H1 (cell line): Measurements from ENCODE around the gene NLRP6. TPM values are rescaled to one million over a fixed set of nuclear protein-coding genes. Genes with fewer than 3 reads are reported as not detected.

Experiments
- CTCF ChIA-PET: fragments of 300-600 bp; sonication (Branson Sonifier 250); formaldehyde crosslinking; loops from one replicate; lab custom pipeline; 2021; ENCODE audit not compliant: partially characterized antibody; lab: Charles Lee
- POLR2A ChIA-PET: fragments of 300-600 bp; sonication (Branson Sonifier 250); formaldehyde crosslinking; loops from one replicate; lab custom pipeline; 2021; ENCODE audit warnings: inconsistent platforms; ENCODE audit not compliant: partially characterized antibody; lab: Charles Lee
- DNase-seq, 2 experiments: peaks; one replicate each; pipeline versions ENCODE4 v3.0.0 to v3.0.0-alpha.2; 2010 to 2022; ENCODE audit warnings: low spot score in 2 of 2, low read depth in 1 of 2, mixed read lengths in 1 of 2
- FAIRE-seq: peaks from 2 replicates; lab custom pipeline; 2011; peaks lifted over from hg19 to GRCh38; lab: Jason Lieb, UNC
- H2AFZ ChIP-seq: 2 replicates; pipeline ENCODE4 v1.8.1; 2012; ENCODE audit warnings: low read length, inconsistent platforms
- H2AK5ac ChIP-seq: 2 replicates; pipeline ENCODE4 v1.6.1; 2013; ENCODE audit warnings: low read depth, low read length
- H2BK120ac ChIP-seq: replicated peaks from 2 replicates; pipeline ENCODE3; 2013; ENCODE audit warnings: low read depth, low read length, inconsistent platforms
- H2BK12ac ChIP-seq: 2 replicates; pipeline ENCODE4 v1.6.1; 2013; ENCODE audit warnings: low read depth, low read length
- H2BK15ac ChIP-seq: 2 replicates; pipeline ENCODE4 v1.6.1; 2013; ENCODE audit warnings: low read length
- H2BK20ac ChIP-seq: 2 replicates; pipeline ENCODE4 v1.6.1; 2013; ENCODE audit warnings: low read length
- H2BK5ac ChIP-seq: 2 replicates; pipeline ENCODE4 v1.6.1; 2013; ENCODE audit warnings: low read depth, low read length
- H3K14ac ChIP-seq: 2 replicates; pipeline ENCODE4 v1.6.1; 2013; ENCODE audit warnings: inconsistent platforms; ENCODE audit not compliant: insufficient read length
- H3K18ac ChIP-seq: 2 replicates; pipeline ENCODE4 v1.6.1; 2013; ENCODE audit warnings: low read length; ENCODE audit errors: extremely low read depth
- H3K23ac ChIP-seq: 2 replicates; pipeline ENCODE4 v1.6.1; 2013; ENCODE audit warnings: inconsistent platforms; ENCODE audit not compliant: insufficient read length
- H3K23me2 ChIP-seq: 2 replicates; pipeline ENCODE4 v1.6.1; 2013; ENCODE audit warnings: low read depth, low read length
- H3K27ac ChIP-seq: 2 replicates; pipeline ENCODE4 v1.6.1; 2011; ENCODE audit warnings: low read depth, low read length, inconsistent platforms
- H3K27me3 ChIP-seq, 4 experiments: replicated peaks in 1 of 4; 1 replicate in 1 of 4; 2 replicates in 3 of 4; pipeline versions ENCODE4 v1.6.1 to v1.8.1; 2011 to 2013; ENCODE audit warnings: low read length in 3 of 4, mild to moderate bottlenecking in 3 of 4, inconsistent platforms in 2 of 4, mixed read lengths in 2 of 4, moderate library complexity in 1 of 4; ENCODE audit not compliant: control insufficient read depth in 3 of 4, insufficient read depth in 3 of 4; ENCODE audit errors: extremely low read depth in 1 of 4
- H3K36me3 ChIP-seq, 4 experiments: 2 replicates each; pipeline versions ENCODE4 v1.6.1 to v1.8.1; 2011 to 2013; ENCODE audit warnings: mild to moderate bottlenecking in 4 of 4, low read length in 3 of 4, moderate library complexity in 2 of 4, control low read depth in 1 of 4, inconsistent platforms in 1 of 4; ENCODE audit not compliant: insufficient read depth in 4 of 4, control insufficient read depth in 2 of 4
- H3K4ac ChIP-seq: replicated peaks from 2 replicates; pipeline ENCODE3; 2013; ENCODE audit warnings: low read length, low read depth, mixed read lengths, inconsistent platforms; ENCODE audit not compliant: insufficient read length
- H3K4me1 ChIP-seq, 4 experiments: replicated peaks in 1 of 4; 1 replicate in 1 of 4; 2 replicates in 3 of 4; pipeline versions ENCODE4 v1.6.1 to v1.8.1; 2011 to 2013; ENCODE audit warnings: low read length in 3 of 4, inconsistent platforms in 2 of 4, mixed read lengths in 1 of 4; ENCODE audit not compliant: insufficient read depth in 4 of 4, control insufficient read depth in 3 of 4
- H3K4me2 ChIP-seq, 2 experiments: 2 replicates each; pipeline versions ENCODE4 v1.6.1 to v1.8.1; 2011 to 2013; ENCODE audit warnings: low read depth in 2 of 2, low read length in 2 of 2, control low read depth in 1 of 2, inconsistent platforms in 1 of 2, mild to moderate bottlenecking in 1 of 2; ENCODE audit not compliant: insufficient read depth in 1 of 2
- H3K4me3 ChIP-seq, 4 experiments: fragments of 200-600, 300-600 bp in 1 of 4; sonication (generic), shearing (Covaris generic), sonication (Bioruptor Twin) in 1 of 4; 2 replicates each; pipeline versions ENCODE4 v1.5.1 to v1.8.1; 2011 to 2016; ENCODE audit warnings: low read length in 4 of 4, low read depth in 3 of 4, control low read depth in 2 of 4, inconsistent platforms in 2 of 4, mild to moderate bottlenecking in 2 of 4, mixed read lengths in 1 of 4, moderate library complexity in 1 of 4; ENCODE audit not compliant: insufficient read depth in 2 of 4; ENCODE audit errors: extremely low read depth in 1 of 4
- H3K56ac ChIP-seq: replicated peaks from 2 replicates; pipeline ENCODE3; 2013; ENCODE audit warnings: low read depth, mild to moderate bottlenecking, mixed read lengths, low read length, inconsistent platforms; ENCODE audit not compliant: insufficient read length
- H3K79me1 ChIP-seq: 2 replicates; pipeline ENCODE4 v1.6.1; 2013; ENCODE audit warnings: low read depth, low read length, control low read depth
- H3K79me2 ChIP-seq, 2 experiments: 2 replicates each; pipeline versions ENCODE4 v1.6.1 to v1.8.1; 2012 to 2013; ENCODE audit warnings: low read length in 2 of 2, mild to moderate bottlenecking in 2 of 2, inconsistent platforms in 1 of 2; ENCODE audit not compliant: insufficient read depth in 2 of 2, control insufficient read depth in 1 of 2
- H3K9ac ChIP-seq, 4 experiments: replicated peaks in 1 of 4; 1 replicate in 1 of 4; 2 replicates in 3 of 4; pipeline versions ENCODE4 v1.6.1 to v1.8.1; 2011 to 2013; ENCODE audit warnings: low read depth in 3 of 4, low read length in 3 of 4, control low read depth in 2 of 4, mild to moderate bottlenecking in 2 of 4, moderate library complexity in 2 of 4, inconsistent platforms in 1 of 4; ENCODE audit errors: extremely low read depth in 1 of 4
- H3K9me3 ChIP-seq, 2 experiments: 2 replicates each; pipeline versions ENCODE4 v1.6.1 to v1.8.1; 2012 to 2013; ENCODE audit warnings: mild to moderate bottlenecking in 2 of 2, moderate library complexity in 2 of 2, control low read depth in 1 of 2, inconsistent platforms in 1 of 2, low read depth in 1 of 2, low read length in 1 of 2, mixed read lengths in 1 of 2; ENCODE audit not compliant: insufficient read depth in 2 of 2
- H4K20me1 ChIP-seq, 2 experiments: replicated peaks in 1 of 2; 2 replicates each; pipeline versions ENCODE3 to v1.8.1; 2011 to 2013; ENCODE audit warnings: inconsistent platforms in 2 of 2, low read length in 2 of 2, mild to moderate bottlenecking in 1 of 2; ENCODE audit not compliant: insufficient read depth in 2 of 2, control insufficient read depth in 1 of 2
- H4K5ac ChIP-seq: 2 replicates; pipeline ENCODE4 v1.6.1; 2013; ENCODE audit warnings: low read length, low read depth, mixed read lengths, inconsistent platforms; ENCODE audit not compliant: insufficient read length
- H4K8ac ChIP-seq: 2 replicates; pipeline ENCODE4 v1.8.0; 2013; ENCODE audit warnings: mild to moderate bottlenecking, moderate library complexity, low read length, inconsistent platforms; ENCODE audit not compliant: insufficient read depth; ENCODE audit errors: extremely low read depth
- H4K91ac ChIP-seq: replicated peaks from 2 replicates; pipeline ENCODE3; 2013; ENCODE audit warnings: low read length, mixed read lengths, inconsistent platforms; ENCODE audit not compliant: insufficient read length
- CBX5 ChIP-seq: fragments of 300-800, 300-1000 bp; sonication (generic); IDR thresholded peaks from 2 replicates; pipeline ENCODE4 v1.7.1; 2016; ENCODE audit warnings: antibody characterized with exemption, low read length, low read depth
- CEBPB ChIP-seq: IDR thresholded peaks from 2 replicates; pipeline ENCODE4 v1.6.1; 2012; ENCODE audit warnings: low read depth, low read length
- KDM5A ChIP-seq: fragments of 200-600 bp; IDR thresholded peaks from 2 replicates; pipeline ENCODE4 v1.7.1; 2012; ENCODE audit warnings: mild to moderate bottlenecking, low read length, inconsistent platforms, mixed read lengths
- WGBS, 2 experiments: shearing (Covaris generic) in 1 of 2; methylation state at CpG; one replicate each; pipeline versions ENCODE4 v1.1.6 to v1.1.7; 2013 to 2015; ENCODE audit warnings: low lambda C conversion rate in 2 of 2, mixed read lengths in 2 of 2, inconsistent platforms in 1 of 2, low coverage in 1 of 2, missing lambda C conversion rate in 1 of 2; ENCODE audit not compliant: insufficient replicate concordance in 2 of 2, insufficient coverage in 1 of 2, insufficient read length in 1 of 2; ENCODE audit errors: extremely low coverage in 1 of 2, missing lambda C conversion rate in 1 of 2; 5-methylcytosine and 5-hydroxymethylcytosine counted together
- polyA plus RNA-seq, 7 experiments: library from polyadenylated mRNA; depleted of rRNA in 3 of 7; stranded (reverse) in 5 of 7; unstranded in 2 of 7; fragments of >200 nt in 5 of 7; fragments of 200-250 nt in 2 of 7; gene quantifications; 1 replicate in 5 of 7; 2 replicates in 1 of 7; 4 replicates in 1 of 7; pipeline versions ENCODE4 v1.2.1 to v1.2.3, GENCODE V29; 2011 to 2013; ENCODE audit warnings: missing spikeins in 2 of 7, mixed read lengths in 2 of 7
- total RNA-seq: library from RNA; stranded (reverse); fragmentation: NEBNext Ultra II Directional; extraction: Animal tissue kit (Norgen Biotek cat#: 25700); gene quantifications from 2 replicates; pipeline ENCODE4 v1.2.1, GENCODE V29; 2021

NLRP6 gene
- total and polyA plus RNA-seq, 2 of the 8 experiments (the other 6 are each of a cell fraction or from before 2014, with no cell fraction given): not detected

GRCh38 chr11:272931-273198 lies 5.3 kb upstream of the NLRP6 start:
- no peak overlapping the region for H2BK5ac ChIP-seq
- no peak overlapping the region for H2BK12ac ChIP-seq
- no peaks in the 10 kb centered on the region for H3K9me3 ChIP-seq
- no peak overlapping the region for H3K23ac ChIP-seq
- 80% methylated on average over 6 of the region's 6 CpGs; no CpG with 5 or more reads in 1 of the 2 experiments for WGBS, 2 experiments
- no peak overlapping the region for H4K8ac ChIP-seq
- DNase-seq (no peak), FAIRE-seq (no peak)
- H3K27ac ChIP-seq: no peak overlapping the region
- no peaks in the 10 kb centered on the region for H3K79me2 ChIP-seq
- no peak overlapping the region for H3K4me3 ChIP-seq
- H3K14ac ChIP-seq: no peak overlapping the region
- H3K79me1 ChIP-seq: no peaks in the 10 kb centered on the region
- POLR2A ChIA-PET: interaction anchor here (1.2 to 2.5 kb wide), 2 partner anchors 14 to 96 kb away, joined by 3 to 8 read pairs; no protein-coding TSS in a partner anchor
- no peak overlapping the region for H2BK20ac ChIP-seq
- no peak overlapping the region for H3K4ac ChIP-seq
- H3K27me3 ChIP-seq: no peaks in the 10 kb centered on the region
- TF ChIP-seq CBX5: no peak
- no peak for TF ChIP-seq KDM5A
- TF ChIP-seq CEBPB: no peak
- no peak overlapping the region for H2BK15ac ChIP-seq
- H3K4me1 ChIP-seq: peaks cover 2 to 15% (median 12%) of the 10 kb centered on the region in 4 experiments; a peak in 6 of 7 replicates
- H3K23me2 ChIP-seq: no peaks in the 10 kb centered on the region
- H3K56ac ChIP-seq: no peak overlapping the region
- H3K9ac ChIP-seq: no peak overlapping the region
- H2AFZ ChIP-seq: no peak overlapping the region
- H3K36me3 ChIP-seq: no peaks in the 10 kb centered on the region
- no peak overlapping the region for H4K5ac ChIP-seq
- no peaks in the 10 kb centered on the region for H4K20me1 ChIP-seq
- no peak overlapping the region for H3K18ac ChIP-seq
- H4K91ac ChIP-seq: no peak overlapping the region
- no peak overlapping the region for H2BK120ac ChIP-seq
- H3K4me2 ChIP-seq: no peak overlapping the region
- CTCF ChIA-PET: interaction anchor here (1.7 to 7.0 kb wide), 2 partner anchors 21 to 90 kb away, joined by 6 to 36 read pairs; no protein-coding TSS in a partner anchor
- no peak overlapping the region for H2AK5ac ChIP-seq
